DND-41 (cell line): ENCODE measurements around the gene NCAPD2.
"Not testable (repeated sequence)": the region's sequence is repeated elsewhere in the genome, so short reads cannot be mapped to it uniquely, and the experiment has no call there.

Experiments
- ATAC-seq: fragments of 200-7000 bp; cut with Tn5 transposase; 3 replicates; pipeline ENCODE4 v1.9.1; 2021; ENCODE audit warnings: low read depth; ENCODE audit not compliant: insufficient read depth
- DNase-seq: peaks from one replicate; pipeline ENCODE4 v3.0.0-alpha.2; 2020
- H2AFZ ChIP-seq: 2 replicates; pipeline ENCODE4 v1.6.0; 2012; ENCODE audit warnings: low read depth, low read length
- H3K27ac ChIP-seq: 2 replicates; pipeline ENCODE4 v1.5.1; 2012; ENCODE audit warnings: low read length, inconsistent platforms
- H3K27me3 ChIP-seq: fragments of 200-600 bp; sonication (generic); 2 replicates; pipeline ENCODE4 v1.6.0; 2012; ENCODE audit warnings: low read length, mild to moderate bottlenecking, inconsistent platforms; ENCODE audit not compliant: insufficient read depth, poor library complexity
- H3K36me3 ChIP-seq: 2 replicates; pipeline ENCODE4 v1.5.1; 2012; ENCODE audit warnings: low read length, inconsistent platforms; ENCODE audit not compliant: insufficient read depth
- H3K4me1 ChIP-seq: 2 replicates; pipeline ENCODE4 v1.5.1; 2012; ENCODE audit warnings: mild to moderate bottlenecking, low read length; ENCODE audit not compliant: insufficient read depth
- H3K4me2 ChIP-seq: 2 replicates; pipeline ENCODE4 v1.6.0; 2012; ENCODE audit warnings: mild to moderate bottlenecking, moderate library complexity, low read length, inconsistent platforms; ENCODE audit not compliant: insufficient read depth
- H3K4me3 ChIP-seq, 2 experiments: fragments of 200-600 bp in 1 of 2; shearing (Covaris generic) in 1 of 2; 2 replicates each; pipeline ENCODE4 v1.5.1; 2012 to 2016; ENCODE audit warnings: inconsistent platforms in 2 of 2, low read length in 2 of 2, mild to moderate bottlenecking in 2 of 2, low read depth in 1 of 2, moderate library complexity in 1 of 2
- H3K79me2 ChIP-seq: 2 replicates; pipeline ENCODE4 v1.6.0; 2012; ENCODE audit warnings: low read length, inconsistent platforms; ENCODE audit not compliant: insufficient read depth
- H3K9ac ChIP-seq: 2 replicates; pipeline ENCODE4 v1.6.0; 2012; ENCODE audit warnings: low read depth, mild to moderate bottlenecking, inconsistent platforms, low read length, moderate library complexity
- H3K9me3 ChIP-seq: 2 replicates; pipeline ENCODE4 v1.5.1; 2012; ENCODE audit warnings: low read length, moderate library complexity, mild to moderate bottlenecking, inconsistent platforms; ENCODE audit not compliant: insufficient read depth, severe bottlenecking
- H4K20me1 ChIP-seq: 2 replicates; pipeline ENCODE4 v1.6.0; 2012; ENCODE audit warnings: low read length; ENCODE audit not compliant: insufficient read depth
- EZH2 ChIP-seq: IDR thresholded peaks from 3 replicates; pipeline ENCODE4 v1.6.1; 2012; ENCODE audit warnings: borderline replicate concordance, low read depth, mild to moderate bottlenecking, moderate library complexity, low read length, inconsistent platforms; ENCODE audit not compliant: severe bottlenecking
- TF ChIP-seq, protein P1 (sequence below): IDR thresholded peaks from 2 replicates; pipeline ENCODE4 v1.5.1; 2012; ENCODE audit warnings: borderline replicate concordance, low read length, moderate library complexity, mild to moderate bottlenecking; ENCODE audit not compliant: poor library complexity, severe bottlenecking; ENCODE audit errors: extremely low read depth

Gene NCAPD2

GRCh38 chr12:6558014-6558760, 64.3 kb downstream of the NCAPD2 start:
- not testable (repeated sequence) for H3K9ac ChIP-seq, H2AFZ ChIP-seq, H3K9me3 ChIP-seq, ATAC-seq, H3K4me2 ChIP-seq, H3K27ac ChIP-seq, H3K4me3 ChIP-seq, H3K27me3 ChIP-seq
- H3K79me2 ChIP-seq = peaks cover 35% of the 10 kb centered on the region
- peaks cover 33% of the 10 kb centered on the region for H3K4me1 ChIP-seq
- peak; percentile 65 for DNase-seq
- TF ChIP-seq, protein P1, sequence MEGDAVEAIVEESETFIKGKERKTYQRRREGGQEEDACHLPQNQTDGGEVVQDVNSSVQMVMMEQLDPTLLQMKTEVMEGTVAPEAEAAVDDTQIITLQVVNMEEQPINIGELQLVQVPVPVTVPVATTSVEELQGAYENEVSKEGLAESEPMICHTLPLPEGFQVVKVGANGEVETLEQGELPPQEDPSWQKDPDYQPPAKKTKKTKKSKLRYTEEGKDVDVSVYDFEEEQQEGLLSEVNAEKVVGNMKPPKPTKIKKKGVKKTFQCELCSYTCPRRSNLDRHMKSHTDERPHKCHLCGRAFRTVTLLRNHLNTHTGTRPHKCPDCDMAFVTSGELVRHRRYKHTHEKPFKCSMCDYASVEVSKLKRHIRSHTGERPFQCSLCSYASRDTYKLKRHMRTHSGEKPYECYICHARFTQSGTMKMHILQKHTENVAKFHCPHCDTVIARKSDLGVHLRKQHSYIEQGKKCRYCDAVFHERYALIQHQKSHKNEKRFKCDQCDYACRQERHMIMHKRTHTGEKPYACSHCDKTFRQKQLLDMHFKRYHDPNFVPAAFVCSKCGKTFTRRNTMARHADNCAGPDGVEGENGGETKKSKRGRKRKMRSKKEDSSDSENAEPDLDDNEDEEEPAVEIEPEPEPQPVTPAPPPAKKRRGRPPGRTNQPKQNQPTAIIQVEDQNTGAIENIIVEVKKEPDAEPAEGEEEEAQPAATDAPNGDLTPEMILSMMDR = peak; percentile 62
- H3K36me3 ChIP-seq = peaks cover 70% of the 10 kb centered on the region
- peaks cover 39% of the 10 kb centered on the region for H4K20me1 ChIP-seq

DNA sequence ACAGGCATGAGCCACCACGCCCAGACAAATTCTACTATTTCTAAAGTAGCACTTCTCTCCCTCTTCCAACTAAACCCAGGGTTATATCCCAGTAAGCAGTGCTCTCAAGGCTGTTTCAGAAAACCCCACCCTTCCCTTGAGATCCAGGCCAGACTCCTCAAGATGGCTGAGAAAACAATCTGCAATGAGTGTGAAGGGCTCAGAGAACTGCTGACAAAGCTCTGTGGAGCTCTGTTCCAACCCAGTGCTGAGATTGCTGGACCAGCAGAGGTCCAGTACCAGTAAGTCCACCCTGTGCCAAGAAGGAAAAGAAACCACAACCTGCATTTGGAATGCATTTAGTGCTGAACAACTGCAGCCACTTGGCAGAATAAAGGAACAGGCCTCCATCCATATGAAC, 65.6 kb downstream of the NCAPD2 start:
- Histone ChIP-seq H4K20me1 (peaks cover 36% of the 10 kb centered on the region), H3K27me3 (no peaks in the 10 kb centered on the region), H3K9ac (no peak overlapping the region), H3K79me2 (peaks cover 29% of the 10 kb centered on the region), H3K9me3 (no peaks in the 10 kb centered on the region), H2AFZ (no peak overlapping the region), H3K4me2 (no peak overlapping the region), H3K27ac (no peak overlapping the region), H3K36me3 (peaks cover 72% of the 10 kb centered on the region), H3K4me3 (no peak overlapping the region), H3K4me1 (peaks cover 21% of the 10 kb centered on the region)
- TF ChIP-seq, protein P1 = no peak
- TF ChIP-seq EZH2 = no peak
- ATAC-seq = no peak
- no peak for DNase-seq

- no peak overlapping the region for H3K27ac ChIP-seq
- no peak overlapping the region for H2AFZ ChIP-seq
- H3K4me3 ChIP-seq = no peak overlapping the region
- ATAC-seq (no peak), DNase-seq (no peak)
- H4K20me1 ChIP-seq = peaks cover 28% of the 10 kb centered on the region
- TF ChIP-seq EZH2 = no peak
- TF ChIP-seq, protein P1 = peak; percentile 2
- H3K9me3 ChIP-seq = no peaks in the 10 kb centered on the region
- peaks cover 77% of the 10 kb centered on the region for H3K36me3 ChIP-seq
- no peak overlapping the region for H3K4me2 ChIP-seq
- peaks cover 16% of the 10 kb centered on the region for H3K4me1 ChIP-seq
- H3K9ac ChIP-seq = no peak overlapping the region
- peaks cover 21% of the 10 kb centered on the region for H3K79me2 ChIP-seq
- H3K27me3 ChIP-seq = no peaks in the 10 kb centered on the region
These were observed 66.8 kb downstream of the NCAPD2 start for GRCh38 chr12:6560501-6561205.
